GM10266 (cell line): ENCODE data around the gene MKI67.

Experiments
- DNase-seq: peaks from one replicate; pipeline ENCODE4 v3.0.0; 2012; ENCODE audit errors: extremely low spot score
- CTCF ChIP-seq: IDR thresholded peaks from 2 replicates; pipeline ENCODE4 v1.5.1; 2012; ENCODE audit warnings: mild to moderate bottlenecking, low read depth; ENCODE audit not compliant: control insufficient read depth, insufficient read depth; ENCODE audit errors: missing control alignments

Gene MKI67

GRCh38 chr10:128166151-128166550 is 39.9 kb upstream of the MKI67 start:
- no peak for TF ChIP-seq CTCF

GRCh38 chr10:128165536-128165935 is 39.3 kb upstream of the MKI67 start:
- DNase-seq: no peak
- TF ChIP-seq CTCF: no peak

More at GRCh38 chr10:128166151-128166550, 39.9 kb upstream of the MKI67 start:
- DNase-seq: no peak

- no peak for DNase-seq
- no peak for TF ChIP-seq CTCF
These were observed 37.5 kb upstream of the MKI67 start for GRCh38 chr10:128163701-128164100.

DNA sequence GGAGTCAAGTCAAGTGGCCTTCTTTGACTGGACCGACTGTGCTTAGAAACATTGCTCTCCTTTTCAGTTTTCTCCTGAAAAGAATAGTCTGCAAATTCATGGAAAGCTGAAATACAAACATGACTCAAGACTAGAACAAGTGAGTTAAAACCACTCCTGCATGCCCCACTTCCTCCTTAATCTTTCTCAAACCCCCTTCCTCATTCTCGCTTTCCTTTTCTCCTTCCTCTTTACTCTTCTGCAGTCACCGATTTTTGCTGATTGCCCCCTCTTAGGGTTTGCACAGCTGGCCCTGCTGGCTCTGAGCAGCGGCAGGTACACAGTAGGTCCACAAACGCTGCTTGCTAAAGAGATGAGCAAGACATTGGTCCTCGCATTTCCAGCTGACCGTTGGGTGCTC is 34.8 kb upstream of the MKI67 start:
- no peak for DNase-seq
- no peak for TF ChIP-seq CTCF

GRCh38 chr10:128160297-128160711 is 34.1 kb upstream of the MKI67 start:
- no peak for TF ChIP-seq CTCF
- DNase-seq: no peak

DNA sequence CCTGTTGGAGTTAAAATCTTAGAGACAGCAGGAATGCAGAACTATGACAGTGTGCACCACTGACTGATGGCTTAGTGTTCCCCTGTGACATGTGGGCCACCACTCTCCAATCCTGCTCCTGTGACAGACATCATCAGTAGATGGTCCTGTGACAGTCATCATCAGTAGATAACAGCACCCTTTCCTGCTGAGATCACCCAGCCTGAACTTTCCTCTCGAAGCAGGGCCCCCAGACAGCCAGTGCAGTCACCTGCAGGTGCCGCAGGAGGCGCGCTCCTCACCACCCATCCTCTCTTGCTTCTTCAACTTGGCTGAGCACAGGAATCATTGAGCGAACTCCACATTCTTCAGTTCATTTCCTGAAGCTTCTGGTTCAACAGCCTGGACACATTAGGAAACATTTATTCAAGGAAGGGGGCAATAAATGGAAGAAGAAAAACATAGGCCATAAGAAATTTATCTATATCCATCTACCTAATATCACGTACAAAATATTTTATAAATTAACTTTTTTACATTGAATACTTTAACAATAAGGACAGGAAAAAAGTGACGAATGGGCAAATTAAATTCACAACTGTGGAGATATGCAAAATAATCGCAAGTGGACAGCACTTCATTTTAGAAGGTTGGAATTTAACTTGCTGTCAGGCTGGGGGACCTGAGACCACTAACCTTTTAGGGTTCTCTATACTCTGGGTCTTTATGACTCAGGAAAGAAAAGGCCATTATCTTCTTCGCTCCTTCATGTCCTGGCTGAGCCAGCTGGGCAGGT is 32.0 kb upstream of the MKI67 start:
- no peak for TF ChIP-seq CTCF

GRCh38 chr10:128156999-128157755 is 31.0 kb upstream of the MKI67 start:
- no peak for DNase-seq
- no peak for TF ChIP-seq CTCF

More for the DNA sequence above, 32.0 kb upstream of the MKI67 start:
- no peak for DNase-seq
